ENCODE results near the gene PLCB1. TPM values are rescaled to one million over a fixed set of nuclear protein-coding genes. Genes with fewer than 3 reads are reported as not detected.

Gene PLCB1
- total and polyA plus RNA-seq, 10 of the 15 experiments (the other 5 are each of a cell fraction or from before 2014, with no cell fraction given): 0.05 to 5.3 (median 0.17) TPM; not detected in 1

DNA sequence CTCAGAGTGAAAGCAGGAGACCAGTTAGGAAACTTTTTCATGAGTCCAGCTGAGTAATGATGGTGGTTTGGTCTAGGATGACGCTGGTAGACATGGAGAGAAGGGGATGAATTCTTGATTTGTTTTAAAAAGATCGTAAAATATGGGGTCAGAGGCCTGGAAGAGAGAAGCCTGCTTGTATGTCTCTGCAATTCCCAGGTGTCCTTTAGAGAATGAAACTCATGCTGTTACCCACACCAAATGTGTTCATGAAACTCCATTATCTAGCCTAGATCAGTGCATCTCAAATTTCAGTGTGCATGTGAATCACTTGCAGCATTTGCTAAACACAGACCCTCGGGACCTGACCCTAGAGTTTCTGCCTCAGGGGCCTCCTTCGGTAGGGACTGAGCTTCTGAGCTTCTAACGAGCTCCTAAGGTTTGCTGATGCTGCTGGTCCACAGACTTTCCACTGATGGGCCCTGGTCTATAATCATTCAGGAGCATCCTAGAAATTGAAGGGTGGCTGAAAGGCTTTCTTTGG, 634.9 kb downstream of the PLCB1 start:
- Histone ChIP-seq H3K36me3 (ENCODE audit: control insufficient read depth in 2 of 2, insufficient read depth in 2 of 2, low read length in 1 of 2) (no peaks in the 10 kb centered on the region), H4K20me1 (ENCODE audit: control insufficient read depth, insufficient read depth) (no peaks in the 10 kb centered on the region), H3K27ac (ENCODE audit: control insufficient read depth, insufficient read depth) (no peak overlapping the region), H3K79me2 (ENCODE audit: control insufficient read depth, insufficient read depth, low read length) (no peaks in the 10 kb centered on the region), H3K4me1 (ENCODE audit: control insufficient read depth, insufficient read depth, low read length) (no peaks in the 10 kb centered on the region), H2AFZ (ENCODE audit: control insufficient read depth, low read depth, low read length) (no peak overlapping the region), H3K9me3 (replicated peaks; ENCODE audit: control insufficient read depth, insufficient read depth, low read length) (no peaks in the 10 kb centered on the region), H3K9ac (ENCODE audit: control insufficient read depth, insufficient read depth, low read length) (no peak overlapping the region), H3K4me2 (ENCODE audit: control insufficient read depth, insufficient read depth) (no peak overlapping the region), H3K27me3 (replicated peaks in 1 of 2; ENCODE audit: control insufficient read depth in 2 of 2, insufficient read depth in 2 of 2, low read length in 1 of 2) (no peaks in the 10 kb centered on the region), H3K4me3 (no peak overlapping the region)
- intact Hi-C loops (cut with micrococcal nuclease; ENCODE audit: unreplicated experiment) (no loop called here), in situ Hi-C loops (cut with MboI) (no loop called here)
- no peak for DNase-seq (ENCODE audit: low read depth, low spot score)
- TF ChIP-seq, protein P1, sequence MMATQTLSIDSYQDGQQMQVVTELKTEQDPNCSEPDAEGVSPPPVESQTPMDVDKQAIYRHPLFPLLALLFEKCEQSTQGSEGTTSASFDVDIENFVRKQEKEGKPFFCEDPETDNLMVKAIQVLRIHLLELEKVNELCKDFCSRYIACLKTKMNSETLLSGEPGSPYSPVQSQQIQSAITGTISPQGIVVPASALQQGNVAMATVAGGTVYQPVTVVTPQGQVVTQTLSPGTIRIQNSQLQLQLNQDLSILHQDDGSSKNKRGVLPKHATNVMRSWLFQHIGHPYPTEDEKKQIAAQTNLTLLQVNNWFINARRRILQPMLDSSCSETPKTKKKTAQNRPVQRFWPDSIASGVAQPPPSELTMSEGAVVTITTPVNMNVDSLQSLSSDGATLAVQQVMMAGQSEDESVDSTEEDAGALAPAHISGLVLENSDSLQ (IDR thresholded peaks at IDR 0.05): no peak
- TF ChIP-seq TCF3 (IDR thresholded peaks at IDR 0.05; ENCODE audit: borderline replicate concordance, insufficient read depth, low read depth, low read length) (no peak), STAT3 (IDR thresholded peaks at IDR 0.05; ENCODE audit: low read depth, low read length) (no peak), CHD4 (IDR thresholded peaks at IDR 0.05) (no peak)
- TF ChIP-seq, protein P2, sequence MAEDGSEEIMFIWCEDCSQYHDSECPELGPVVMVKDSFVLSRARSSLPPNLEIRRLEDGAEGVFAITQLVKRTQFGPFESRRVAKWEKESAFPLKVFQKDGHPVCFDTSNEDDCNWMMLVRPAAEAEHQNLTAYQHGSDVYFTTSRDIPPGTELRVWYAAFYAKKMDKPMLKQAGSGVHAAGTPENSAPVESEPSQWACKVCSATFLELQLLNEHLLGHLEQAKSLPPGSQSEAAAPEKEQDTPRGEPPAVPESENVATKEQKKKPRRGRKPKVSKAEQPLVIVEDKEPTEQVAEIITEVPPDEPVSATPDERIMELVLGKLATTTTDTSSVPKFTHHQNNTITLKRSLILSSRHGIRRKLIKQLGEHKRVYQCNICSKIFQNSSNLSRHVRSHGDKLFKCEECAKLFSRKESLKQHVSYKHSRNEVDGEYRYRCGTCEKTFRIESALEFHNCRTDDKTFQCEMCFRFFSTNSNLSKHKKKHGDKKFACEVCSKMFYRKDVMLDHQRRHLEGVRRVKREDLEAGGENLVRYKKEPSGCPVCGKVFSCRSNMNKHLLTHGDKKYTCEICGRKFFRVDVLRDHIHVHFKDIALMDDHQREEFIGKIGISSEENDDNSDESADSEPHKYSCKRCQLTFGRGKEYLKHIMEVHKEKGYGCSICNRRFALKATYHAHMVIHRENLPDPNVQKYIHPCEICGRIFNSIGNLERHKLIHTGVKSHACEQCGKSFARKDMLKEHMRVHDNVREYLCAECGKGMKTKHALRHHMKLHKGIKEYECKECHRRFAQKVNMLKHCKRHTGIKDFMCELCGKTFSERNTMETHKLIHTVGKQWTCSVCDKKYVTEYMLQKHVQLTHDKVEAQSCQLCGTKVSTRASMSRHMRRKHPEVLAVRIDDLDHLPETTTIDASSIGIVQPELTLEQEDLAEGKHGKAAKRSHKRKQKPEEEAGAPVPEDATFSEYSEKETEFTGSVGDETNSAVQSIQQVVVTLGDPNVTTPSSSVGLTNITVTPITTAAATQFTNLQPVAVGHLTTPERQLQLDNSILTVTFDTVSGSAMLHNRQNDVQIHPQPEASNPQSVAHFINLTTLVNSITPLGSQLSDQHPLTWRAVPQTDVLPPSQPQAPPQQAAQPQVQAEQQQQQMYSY (CRISPR knock-in tag; IDR thresholded peaks at IDR 0.05): no peak
- no peak for ATAC-seq
- POLR2A ChIA-PET: no interaction called here
- CTCF ChIA-PET: no interaction called here
- RAD21 ChIA-PET (ENCODE audit: unreplicated experiment): no interaction called here
- BruUV-seq (replicated peaks): no TSS peak
- SMC1A ChIA-PET (ENCODE audit: uncharacterized antibody, unreplicated experiment): no interaction called here
- 1% methylated on average over 5 of the region's 5 CpGs for WGBS (ENCODE audit: insufficient coverage, insufficient replicate concordance, low lambda C conversion rate, missing lambda C conversion rate)
- no peak for FAIRE-seq
